ENCODE results near the gene URB1.

URB1 gene

GRCh38 chr21:32329776-32330175 lies 63.0 kb downstream of the URB1 start:
- TF ChIP-seq, protein P1, sequence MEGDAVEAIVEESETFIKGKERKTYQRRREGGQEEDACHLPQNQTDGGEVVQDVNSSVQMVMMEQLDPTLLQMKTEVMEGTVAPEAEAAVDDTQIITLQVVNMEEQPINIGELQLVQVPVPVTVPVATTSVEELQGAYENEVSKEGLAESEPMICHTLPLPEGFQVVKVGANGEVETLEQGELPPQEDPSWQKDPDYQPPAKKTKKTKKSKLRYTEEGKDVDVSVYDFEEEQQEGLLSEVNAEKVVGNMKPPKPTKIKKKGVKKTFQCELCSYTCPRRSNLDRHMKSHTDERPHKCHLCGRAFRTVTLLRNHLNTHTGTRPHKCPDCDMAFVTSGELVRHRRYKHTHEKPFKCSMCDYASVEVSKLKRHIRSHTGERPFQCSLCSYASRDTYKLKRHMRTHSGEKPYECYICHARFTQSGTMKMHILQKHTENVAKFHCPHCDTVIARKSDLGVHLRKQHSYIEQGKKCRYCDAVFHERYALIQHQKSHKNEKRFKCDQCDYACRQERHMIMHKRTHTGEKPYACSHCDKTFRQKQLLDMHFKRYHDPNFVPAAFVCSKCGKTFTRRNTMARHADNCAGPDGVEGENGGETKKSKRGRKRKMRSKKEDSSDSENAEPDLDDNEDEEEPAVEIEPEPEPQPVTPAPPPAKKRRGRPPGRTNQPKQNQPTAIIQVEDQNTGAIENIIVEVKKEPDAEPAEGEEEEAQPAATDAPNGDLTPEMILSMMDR (IDR thresholded peaks at IDR 0.05; ENCODE audit: low read depth, low read length): no peak
- Histone ChIP-seq H3K4me3 (ENCODE audit: low read depth, low read length) (no peak overlapping the region), H3K36me3 (peaks cover 62% of the 10 kb centered on the region), H3K9me3 (ENCODE audit: severe bottlenecking) (no peaks in the 10 kb centered on the region), H3K27ac (no peak overlapping the region), H3K27me3 (ENCODE audit: insufficient read depth, low read depth, severe bottlenecking) (no peaks in the 10 kb centered on the region)
- no peak for DNase-seq

- H3K9me3 ChIP-seq (ENCODE audit: severe bottlenecking): no peaks in the 10 kb centered on the region
- no peaks in the 10 kb centered on the region for H3K27me3 ChIP-seq (ENCODE audit: insufficient read depth, low read depth, severe bottlenecking)
- no peak for DNase-seq
- H3K4me3 ChIP-seq (ENCODE audit: low read depth, low read length): no peak overlapping the region
- TF ChIP-seq, protein P1 (IDR thresholded peaks at IDR 0.05; ENCODE audit: low read depth, low read length): no peak
- no peak overlapping the region for H3K27ac ChIP-seq
- H3K36me3 ChIP-seq: peaks cover 63% of the 10 kb centered on the region
Measured at GRCh38 chr21:32329331-32329730, 63.5 kb downstream of the URB1 start.

- no peak overlapping the region for H3K4me3 ChIP-seq (ENCODE audit: low read depth, low read length)
- H3K27me3 ChIP-seq (ENCODE audit: insufficient read depth, low read depth, severe bottlenecking): no peaks in the 10 kb centered on the region
- no peak for DNase-seq
- H3K27ac ChIP-seq: 0 out of 2 replicates have a peak overlapping the region, but pooled peaks have one; percentile 5
- TF ChIP-seq, protein P1 (IDR thresholded peaks at IDR 0.05; ENCODE audit: low read depth, low read length): no peak
- peaks cover 63% of the 10 kb centered on the region for H3K36me3 ChIP-seq
- no peaks in the 10 kb centered on the region for H3K9me3 ChIP-seq (ENCODE audit: severe bottlenecking)
Measured at GRCh38 chr21:32328595-32328994, 64.2 kb downstream of the URB1 start.

- no peak for DNase-seq
- H3K27ac ChIP-seq: no peak overlapping the region
- H3K4me3 ChIP-seq (ENCODE audit: low read depth, low read length): no peak overlapping the region
- no peaks in the 10 kb centered on the region for H3K27me3 ChIP-seq (ENCODE audit: insufficient read depth, low read depth, severe bottlenecking)
- TF ChIP-seq, protein P1 (IDR thresholded peaks at IDR 0.05; ENCODE audit: low read depth, low read length): no peak
- no peaks in the 10 kb centered on the region for H3K9me3 ChIP-seq (ENCODE audit: severe bottlenecking)
- peaks cover 66% of the 10 kb centered on the region for H3K36me3 ChIP-seq
Measured at GRCh38 chr21:32325706-32326105, 67.1 kb downstream of the URB1 start.

DNA sequence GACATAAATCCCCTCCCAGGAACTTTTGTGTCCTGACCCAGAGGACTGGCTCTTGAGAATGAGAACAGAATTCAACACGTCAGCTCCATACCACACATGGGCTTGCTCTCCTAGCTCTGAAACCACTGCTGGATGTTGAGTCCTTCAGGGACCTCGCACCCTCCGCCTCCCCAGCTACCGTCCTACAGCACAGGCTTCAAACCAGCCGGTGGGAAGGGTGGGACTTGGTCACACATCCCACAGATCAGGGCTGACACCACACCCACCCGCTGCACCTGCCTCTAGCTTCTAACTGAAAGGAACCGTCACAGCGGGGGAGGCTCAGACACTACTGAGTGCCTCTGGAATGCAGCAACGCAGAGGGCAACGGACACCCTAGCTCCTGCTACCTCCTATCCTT lies 70.1 kb downstream of the URB1 start:
- Histone ChIP-seq H3K4me3 (ENCODE audit: low read depth, low read length) (no peak overlapping the region), H3K9me3 (ENCODE audit: severe bottlenecking) (no peaks in the 10 kb centered on the region), H3K36me3 (peaks cover 82% of the 10 kb centered on the region), H3K27me3 (ENCODE audit: insufficient read depth, low read depth, severe bottlenecking) (no peaks in the 10 kb centered on the region), H3K27ac (no peak overlapping the region)
- DNase-seq: no peak
- TF ChIP-seq, protein P1 (IDR thresholded peaks at IDR 0.05; ENCODE audit: low read depth, low read length): no peak

DNA sequence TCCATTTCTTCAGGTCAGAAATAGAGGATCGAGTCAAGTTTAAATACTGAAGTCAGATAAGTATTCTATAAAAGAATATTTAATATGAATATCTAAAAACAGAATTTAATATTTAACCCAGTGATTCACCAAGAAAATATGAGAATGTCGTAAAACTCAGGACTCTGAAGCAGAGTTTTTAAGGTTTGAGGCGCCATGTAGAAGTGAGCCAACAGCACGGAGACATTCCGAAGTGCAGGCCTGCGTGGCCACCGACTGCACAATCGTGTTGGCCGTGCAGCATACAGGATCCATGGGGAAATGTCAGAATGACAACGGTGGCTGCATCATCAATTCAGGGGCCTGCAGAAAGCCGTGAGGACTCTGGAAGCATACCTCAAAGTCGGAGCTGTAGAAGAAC lies 70.7 kb downstream of the URB1 start:
- Histone ChIP-seq H3K4me3 (ENCODE audit: low read depth, low read length) (no peak overlapping the region), H3K27me3 (ENCODE audit: insufficient read depth, low read depth, severe bottlenecking) (no peaks in the 10 kb centered on the region), H3K9me3 (ENCODE audit: severe bottlenecking) (no peaks in the 10 kb centered on the region), H3K27ac (no peak overlapping the region), H3K36me3 (peaks cover 85% of the 10 kb centered on the region)
- no peak for DNase-seq
- TF ChIP-seq, protein P1 (IDR thresholded peaks at IDR 0.05; ENCODE audit: low read depth, low read length): no peak
